Mesenchymal stem cell (in vitro differentiated cells and primary cell): ENCODE measurements around the gene TACR2.

Experiments
- DNase-seq: peaks from one replicate; pipeline ENCODE4 v3.0.0-alpha.2; 2013
- H2AFZ ChIP-seq: one replicate; pipeline ENCODE4 v1.6.1; 2013; ENCODE audit warnings: low read depth, mild to moderate bottlenecking, control low read depth, inconsistent platforms, low read length, moderate library complexity
- H2AK5ac ChIP-seq: 2 replicates; pipeline ENCODE4 v1.6.1; 2013; ENCODE audit warnings: low read length, moderate library complexity, mild to moderate bottlenecking, inconsistent platforms; ENCODE audit not compliant: severe bottlenecking
- H2BK120ac ChIP-seq: one replicate; pipeline ENCODE4 v1.6.1; 2013; ENCODE audit warnings: low read depth, mild to moderate bottlenecking, inconsistent platforms, low read length, moderate library complexity
- H2BK12ac ChIP-seq, 2 experiments: one replicate each; pipeline ENCODE4 v1.6.1; 2013; ENCODE audit warnings: inconsistent platforms in 2 of 2, low read length in 2 of 2, mild to moderate bottlenecking in 2 of 2, moderate library complexity in 2 of 2, control low read depth in 1 of 2
- H2BK15ac ChIP-seq: one replicate; pipeline ENCODE4 v1.6.1; 2013; ENCODE audit warnings: mild to moderate bottlenecking, low read depth, inconsistent platforms; ENCODE audit not compliant: poor library complexity, severe bottlenecking
- H2BK5ac ChIP-seq: 2 replicates; pipeline ENCODE4 v1.6.1; 2013; ENCODE audit warnings: low read depth, mild to moderate bottlenecking, low read length, control low read depth, inconsistent platforms; ENCODE audit not compliant: poor library complexity, severe bottlenecking
- H3K14ac ChIP-seq, 2 experiments: one replicate each; pipeline ENCODE4 v1.6.1; 2013; ENCODE audit warnings: inconsistent platforms in 2 of 2, low read length in 2 of 2, control low read depth in 1 of 2, mild to moderate bottlenecking in 1 of 2, moderate library complexity in 1 of 2
- H3K18ac ChIP-seq, 2 experiments: one replicate each; pipeline ENCODE4 v1.6.1; 2013; ENCODE audit warnings: inconsistent platforms in 2 of 2, low read length in 2 of 2, control low read depth in 1 of 2, low read depth in 1 of 2, mild to moderate bottlenecking in 1 of 2
- H3K23ac ChIP-seq, 2 experiments: one replicate each; pipeline ENCODE4 v1.6.1; 2013; ENCODE audit warnings: inconsistent platforms in 2 of 2, low read length in 2 of 2, mild to moderate bottlenecking in 2 of 2, moderate library complexity in 2 of 2, control low read depth in 1 of 2
- H3K27ac ChIP-seq: 2 replicates; pipeline ENCODE4 v1.5.1; 2013; ENCODE audit warnings: mild to moderate bottlenecking, moderate library complexity, low read length, control low read depth, inconsistent platforms; ENCODE audit not compliant: poor library complexity, severe bottlenecking
- H3K27me3 ChIP-seq, 2 experiments: 2 replicates each; pipeline versions ENCODE4 v1.6.1 to v1.7.0; 2013; ENCODE audit warnings: low read length in 2 of 2, mild to moderate bottlenecking in 2 of 2, moderate library complexity in 2 of 2, control low read depth in 1 of 2, inconsistent platforms in 1 of 2; ENCODE audit not compliant: control insufficient read depth in 1 of 2, insufficient read depth in 1 of 2
- H3K36me3 ChIP-seq, 2 experiments: 2 replicates each; pipeline versions ENCODE4 v1.6.1 to v1.7.0; 2013; ENCODE audit warnings: low read length in 2 of 2, control low read depth in 1 of 2, inconsistent platforms in 1 of 2, low read depth in 1 of 2, mild to moderate bottlenecking in 1 of 2; ENCODE audit not compliant: insufficient read depth in 2 of 2, control insufficient read depth in 1 of 2
- H3K4ac ChIP-seq, 2 experiments: one replicate each; pipeline ENCODE4 v1.6.1; 2013; ENCODE audit warnings: inconsistent platforms in 2 of 2, low read length in 2 of 2, mild to moderate bottlenecking in 2 of 2, moderate library complexity in 2 of 2, control low read depth in 1 of 2, low read depth in 1 of 2
- H3K4me1 ChIP-seq: 2 replicates; pipeline ENCODE4 v1.6.1; 2013; ENCODE audit warnings: low read depth, low read length, control low read depth; ENCODE audit not compliant: control insufficient read depth, insufficient read depth
- H3K4me2 ChIP-seq: 2 replicates; pipeline ENCODE4 v1.6.1; 2013; ENCODE audit warnings: low read length, mild to moderate bottlenecking, inconsistent platforms; ENCODE audit not compliant: poor library complexity, severe bottlenecking
- H3K4me3 ChIP-seq, 2 experiments: 2 replicates each; pipeline versions ENCODE4 v1.5.1 to v1.7.0; 2013; ENCODE audit warnings: low read length in 2 of 2, mild to moderate bottlenecking in 2 of 2, control low read depth in 1 of 2, low read depth in 1 of 2; ENCODE audit not compliant: insufficient read depth in 1 of 2
- H3K79me1 ChIP-seq: replicated peaks from 2 replicates; pipeline ENCODE4 v1.6.1; 2013; ENCODE audit warnings: mild to moderate bottlenecking, control low read depth, low read length, inconsistent platforms; ENCODE audit not compliant: poor library complexity, severe bottlenecking
- H3K9ac ChIP-seq: 2 replicates; pipeline ENCODE4 v1.7.0; 2013; ENCODE audit warnings: mild to moderate bottlenecking, low read length, moderate library complexity
- H3K9me3 ChIP-seq: 2 replicates; pipeline ENCODE4 v1.7.0; 2013; ENCODE audit warnings: mild to moderate bottlenecking, low read length; ENCODE audit not compliant: control insufficient read depth
- H4K8ac ChIP-seq: one replicate; pipeline ENCODE4 v1.6.1; 2013; ENCODE audit warnings: inconsistent platforms, mild to moderate bottlenecking, low read length, moderate library complexity
- H4K91ac ChIP-seq: one replicate; pipeline ENCODE4 v1.6.1; 2013; ENCODE audit warnings: mild to moderate bottlenecking, low read length, inconsistent platforms
- WGBS: methylation state at CpG from one replicate; pipeline ENCODE4 v1.1.7; 2013; ENCODE audit warnings: mixed read lengths; 5-methylcytosine and 5-hydroxymethylcytosine counted together

TACR2 gene

GRCh38 chr10:69443354-69443753, 26.6 kb upstream of the TACR2 start:
- Histone ChIP-seq H3K9ac (no peak overlapping the region), H3K14ac (no peak overlapping the region)
- DNase-seq, result no peak

GRCh38 chr10:69439813-69440506, 23.2 kb upstream of the TACR2 start:
- no peak overlapping the region for H3K4me3 ChIP-seq
- no peak overlapping the region for H3K23ac ChIP-seq
- no peak overlapping the region for H2AK5ac ChIP-seq
- H3K4me1 ChIP-seq, result peaks cover 8% of the 10 kb centered on the region
- H3K18ac ChIP-seq, result no peak overlapping the region
- peak; percentile 87 for DNase-seq
- no peaks in the 10 kb centered on the region for H3K9me3 ChIP-seq
- H3K27me3 ChIP-seq, result no peaks in the 10 kb centered on the region
- H3K79me1 ChIP-seq, result no peaks in the 10 kb centered on the region
- H3K27ac ChIP-seq, result no peak overlapping the region
- H2BK15ac ChIP-seq, result no peak overlapping the region
- no peak overlapping the region for H2AFZ ChIP-seq
- H4K91ac ChIP-seq, result no peak overlapping the region
- no peak overlapping the region for H2BK5ac ChIP-seq
- H3K14ac ChIP-seq, result no peak overlapping the region
- no peak overlapping the region for H2BK12ac ChIP-seq
- H3K36me3 ChIP-seq, result no peaks in the 10 kb centered on the region
- H3K4ac ChIP-seq, result no peak overlapping the region
- no peak overlapping the region for H4K8ac ChIP-seq
- 35% methylated on average over 2 of the region's 5 CpGs for WGBS
- no peak overlapping the region for H3K4me2 ChIP-seq
- H3K9ac ChIP-seq, result no peak overlapping the region
- H2BK120ac ChIP-seq, result no peak overlapping the region

More at GRCh38 chr10:69443354-69443753, 26.6 kb upstream of the TACR2 start:
- Histone ChIP-seq H3K4me1 (peaks cover 11% of the 10 kb centered on the region), H3K23ac (no peak overlapping the region), H2BK5ac (no peak overlapping the region), H4K8ac (no peak overlapping the region), H2BK12ac (no peak overlapping the region), H3K27ac (no peak overlapping the region), H3K18ac (no peak overlapping the region), H4K91ac (no peak overlapping the region), H3K27me3 (no peaks in the 10 kb centered on the region), H3K36me3 (no peaks in the 10 kb centered on the region), H2BK15ac (no peak overlapping the region), H2AFZ (no peak overlapping the region), H2AK5ac (no peak overlapping the region), H3K9me3 (no peaks in the 10 kb centered on the region), H3K4ac (no peak overlapping the region), H2BK120ac (no peak overlapping the region), H3K79me1 (no peaks in the 10 kb centered on the region), H3K4me2 (no peak overlapping the region), H3K4me3 (no peak overlapping the region)
- WGBS, result 89% methylated on average over 1 of the region's 1 CpG

GRCh38 chr10:69439350-69439739, 22.6 kb upstream of the TACR2 start:
- no peak overlapping the region for H3K27ac ChIP-seq
- H4K91ac ChIP-seq, result no peak overlapping the region
- H3K4ac ChIP-seq, result no peak overlapping the region
- H2BK15ac ChIP-seq, result no peak overlapping the region
- H3K4me1 ChIP-seq, result peaks cover 10% of the 10 kb centered on the region
- H2BK5ac ChIP-seq, result no peak overlapping the region
- no peaks in the 10 kb centered on the region for H3K36me3 ChIP-seq
- H4K8ac ChIP-seq, result peak overlapping the region; percentile 35
- peak overlapping the region in 1 of 2 experiments; percentile 25 for H3K18ac ChIP-seq
- H3K4me3 ChIP-seq, result no peak overlapping the region
- no peaks in the 10 kb centered on the region for H3K79me1 ChIP-seq
- H3K9me3 ChIP-seq, result no peaks in the 10 kb centered on the region
- H2BK12ac ChIP-seq, result no peak overlapping the region
- no peak overlapping the region for H3K23ac ChIP-seq
- peak overlapping the region; percentile 0 for H2AK5ac ChIP-seq
- no peak overlapping the region for H3K4me2 ChIP-seq
- no peak overlapping the region for H2BK120ac ChIP-seq
- H3K27me3 ChIP-seq, result no peaks in the 10 kb centered on the region
- H3K14ac ChIP-seq, result no peak overlapping the region
- no peak for DNase-seq
- 91% methylated on average over 5 of the region's 5 CpGs for WGBS
- no peak overlapping the region for H3K9ac ChIP-seq
- no peak overlapping the region for H2AFZ ChIP-seq

- Histone ChIP-seq H3K23ac (no peak overlapping the region), H4K91ac (no peak overlapping the region), H2BK15ac (no peak overlapping the region), H3K4ac (no peak overlapping the region), H2AK5ac (peak overlapping the region; percentile 81), H2BK120ac (no peak overlapping the region), H3K9ac (peak overlapping the region; percentile 17), H3K4me2 (peak overlapping the region; percentile 29), H2AFZ (no peak overlapping the region), H2BK5ac (no peak overlapping the region), H2BK12ac (peak overlapping the region in 1 of 2 experiments; percentile 49), H3K27me3 (no peaks in the 10 kb centered on the region), H3K4me1 (peaks cover 10% of the 10 kb centered on the region), H4K8ac (peak overlapping the region; percentile 31), H3K9me3 (no peaks in the 10 kb centered on the region), H3K36me3 (no peaks in the 10 kb centered on the region), H3K14ac (no peak overlapping the region), H3K27ac (peak overlapping the region; percentile 75), H3K18ac (peak overlapping the region in 1 of 2 experiments; percentile 59), H3K79me1 (no peaks in the 10 kb centered on the region), H3K4me3 (no peak overlapping the region)
- WGBS, result 79% methylated on average over 10 of the region's 10 CpGs
- DNase-seq, result peak; percentile 43
Measured at GRCh38 chr10:69438536-69439349, 22.0 kb upstream of the TACR2 start.
